GM12892 (cell line): ENCODE data around the gene ABCA1.
A peak's percentile ranks its signal among the peaks of the same experiment; 100 is the strongest.

Experiments used
- DNase-seq: peaks from one replicate; pipeline ENCODE4 v3.0.0; 2011; ENCODE audit not compliant: insufficient read length
- FAIRE-seq: peaks from 2 replicates; lab custom pipeline; 2011; peaks lifted over from hg19 to GRCh38; lab: Jason Lieb, UNC
- POLR2A ChIP-seq: IDR thresholded peaks from 2 replicates; pipeline ENCODE4 v1.6.1; 2011; ENCODE audit warnings: low read depth, low read length, control low read depth
- POLR2AphosphoS5 ChIP-seq: IDR thresholded peaks from 2 replicates; pipeline ENCODE4 v1.6.1; 2011; ENCODE audit warnings: low read depth, low read length, control low read depth
- TAF1 ChIP-seq: IDR thresholded peaks from 2 replicates; pipeline ENCODE4 v1.6.1; 2011; ENCODE audit warnings: low read depth, mild to moderate bottlenecking, control low read depth, low read length, borderline replicate concordance

Gene ABCA1

GRCh38 chr9:104747565-104748358 lies 180.2 kb downstream of the ABCA1 start, which contains the start of gene NIPSNAP3A:
Gene NIPSNAP3A (plus strand): TSS chr9:104747683. CDS start chr9:104747793, 110 bp downstream.
- TF ChIP-seq POLR2AphosphoS5 (no peak; the same call in 1 of the 2 replicates), POLR2A (peak; percentile 68)
- peak; percentile 62 for DNase-seq
- FAIRE-seq = peak; percentile 70

- FAIRE-seq = no peak
- TF ChIP-seq TAF1 (no peak), POLR2A (no peak), POLR2AphosphoS5 (no peak)
- DNase-seq = no peak
These were observed 180.8 kb downstream of the ABCA1 start for GRCh38 chr9:104747245-104747564.

GRCh38 chr9:104746798-104747197 lies 181.2 kb downstream of the ABCA1 start:
- FAIRE-seq (no peak), DNase-seq (no peak)
- no peak for TF ChIP-seq POLR2A
- no peak for TF ChIP-seq POLR2AphosphoS5
- no peak for TF ChIP-seq TAF1

GRCh38 chr9:104746285-104746684 lies 181.7 kb downstream of the ABCA1 start:
- TF ChIP-seq POLR2A (no peak), TAF1 (no peak), POLR2AphosphoS5 (no peak)
- FAIRE-seq (no peak), DNase-seq (no peak)

GRCh38 chr9:104745852-104746251 lies 182.1 kb downstream of the ABCA1 start:
- no peak for DNase-seq
- no peak for TF ChIP-seq POLR2AphosphoS5
- no peak for TF ChIP-seq TAF1
- no peak for TF ChIP-seq POLR2A
- FAIRE-seq = no peak

- TF ChIP-seq POLR2AphosphoS5 = no peak
- TF ChIP-seq TAF1 = no peak
- TF ChIP-seq POLR2A = no peak
- FAIRE-seq (peak; percentile 64), DNase-seq (peak; percentile 16)
These were observed 184.5 kb downstream of the ABCA1 start for GRCh38 chr9:104743376-104743985.

- DNase-seq (no peak), FAIRE-seq (no peak)
- no peak for TF ChIP-seq POLR2AphosphoS5
- no peak for TF ChIP-seq TAF1
- no peak for TF ChIP-seq POLR2A
These were observed 187.3 kb downstream of the ABCA1 start for GRCh38 chr9:104740621-104741020.

- FAIRE-seq (no peak), DNase-seq (no peak)
- TF ChIP-seq TAF1 (no peak), POLR2AphosphoS5 (no peak), POLR2A (no peak)
These were observed 189.5 kb downstream of the ABCA1 start for GRCh38 chr9:104738452-104738851.
